Prostate gland (tissue), 2 donors: ENCODE data around the gene KLHL29.

ENCODE experiments used
- POLR2A ChIP-seq: fragments of 450-650 bp; IDR thresholded peaks from one replicate; pipeline ENCODE4 v1.6.1; 2016; ENCODE audit warnings: antibody characterized with exemption, mild to moderate bottlenecking
- TF ChIP-seq, protein P1 (sequence below), 4 experiments: fragments of 200-600 bp in 2 of 4; fragments of 450-650 bp in 2 of 4; sonication (generic) in 2 of 4; IDR thresholded peaks; 1 replicate in 3 of 4; 2 replicates in 1 of 4; pipeline ENCODE4 v1.5.1; 2016 to 2019; ENCODE audit warnings: antibody characterized with exemption in 4 of 4, mild to moderate bottlenecking in 2 of 4, moderate library complexity in 2 of 4

DNA sequence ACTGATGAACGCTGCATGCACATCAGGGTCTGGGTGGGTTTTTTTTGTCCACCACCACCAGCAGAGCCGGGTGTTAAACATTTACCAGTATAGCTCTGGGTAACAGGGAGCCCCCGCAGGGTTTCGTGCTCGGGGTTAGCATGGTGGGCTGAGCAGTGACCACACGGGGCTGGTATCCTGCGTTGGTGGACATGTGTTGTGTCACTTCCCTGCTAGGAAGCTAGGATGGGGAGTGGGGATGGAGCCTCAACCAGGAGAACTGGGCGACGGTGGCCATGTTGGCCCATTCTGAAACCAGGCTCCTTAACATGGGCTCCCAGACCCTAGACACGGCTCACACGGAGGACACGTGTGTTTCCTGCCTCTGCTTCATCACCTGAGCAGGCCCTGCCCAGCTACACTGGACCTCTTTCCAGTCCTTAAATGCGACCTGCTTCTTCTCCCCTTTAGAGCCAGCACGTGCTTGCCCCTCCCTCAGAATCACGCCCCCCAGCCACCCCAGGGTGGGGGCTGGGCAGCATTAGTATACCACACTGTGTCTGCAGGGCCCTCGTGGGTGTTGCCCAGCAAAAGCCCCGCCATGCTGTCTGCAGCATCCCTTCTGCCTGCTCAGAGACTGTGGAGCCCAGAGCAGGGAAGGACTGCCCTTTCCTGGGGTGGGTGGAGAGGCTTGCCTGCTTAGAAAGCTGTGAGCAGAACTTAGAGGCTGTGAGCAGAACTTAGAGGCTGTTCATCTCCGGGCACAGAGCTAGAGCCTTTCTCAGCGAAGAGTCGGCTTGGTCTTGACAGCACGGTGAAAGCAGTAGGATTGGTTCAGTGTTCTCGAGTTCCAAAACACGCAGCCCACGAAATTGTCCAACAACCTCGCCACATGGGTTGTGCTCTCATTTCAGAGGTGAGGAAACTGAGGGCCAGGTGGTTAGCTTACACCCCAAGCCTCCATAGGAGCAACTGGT lies 142.1 kb downstream of the KLHL29 start:
- TF ChIP-seq, protein P1, sequence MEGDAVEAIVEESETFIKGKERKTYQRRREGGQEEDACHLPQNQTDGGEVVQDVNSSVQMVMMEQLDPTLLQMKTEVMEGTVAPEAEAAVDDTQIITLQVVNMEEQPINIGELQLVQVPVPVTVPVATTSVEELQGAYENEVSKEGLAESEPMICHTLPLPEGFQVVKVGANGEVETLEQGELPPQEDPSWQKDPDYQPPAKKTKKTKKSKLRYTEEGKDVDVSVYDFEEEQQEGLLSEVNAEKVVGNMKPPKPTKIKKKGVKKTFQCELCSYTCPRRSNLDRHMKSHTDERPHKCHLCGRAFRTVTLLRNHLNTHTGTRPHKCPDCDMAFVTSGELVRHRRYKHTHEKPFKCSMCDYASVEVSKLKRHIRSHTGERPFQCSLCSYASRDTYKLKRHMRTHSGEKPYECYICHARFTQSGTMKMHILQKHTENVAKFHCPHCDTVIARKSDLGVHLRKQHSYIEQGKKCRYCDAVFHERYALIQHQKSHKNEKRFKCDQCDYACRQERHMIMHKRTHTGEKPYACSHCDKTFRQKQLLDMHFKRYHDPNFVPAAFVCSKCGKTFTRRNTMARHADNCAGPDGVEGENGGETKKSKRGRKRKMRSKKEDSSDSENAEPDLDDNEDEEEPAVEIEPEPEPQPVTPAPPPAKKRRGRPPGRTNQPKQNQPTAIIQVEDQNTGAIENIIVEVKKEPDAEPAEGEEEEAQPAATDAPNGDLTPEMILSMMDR (IDR thresholded peaks at IDR 0.05): no peak
- no peak for TF ChIP-seq POLR2A
